GM20000 (cell line): ENCODE results near the gene ZNF804B.

Experiments
- DNase-seq: peaks from one replicate; pipeline ENCODE4 v3.0.0; 2012; ENCODE audit warnings: low spot score
- CTCF ChIP-seq: IDR thresholded peaks from 2 replicates; pipeline ENCODE4 v1.5.1; 2012; ENCODE audit warnings: mild to moderate bottlenecking, control low read depth; ENCODE audit errors: extremely low read depth, missing control alignments

Gene ZNF804B

GRCh38 chr7:89238156-89238555 lies 478.7 kb downstream of the ZNF804B start:
- no peak for DNase-seq
- TF ChIP-seq CTCF = no peak

DNA sequence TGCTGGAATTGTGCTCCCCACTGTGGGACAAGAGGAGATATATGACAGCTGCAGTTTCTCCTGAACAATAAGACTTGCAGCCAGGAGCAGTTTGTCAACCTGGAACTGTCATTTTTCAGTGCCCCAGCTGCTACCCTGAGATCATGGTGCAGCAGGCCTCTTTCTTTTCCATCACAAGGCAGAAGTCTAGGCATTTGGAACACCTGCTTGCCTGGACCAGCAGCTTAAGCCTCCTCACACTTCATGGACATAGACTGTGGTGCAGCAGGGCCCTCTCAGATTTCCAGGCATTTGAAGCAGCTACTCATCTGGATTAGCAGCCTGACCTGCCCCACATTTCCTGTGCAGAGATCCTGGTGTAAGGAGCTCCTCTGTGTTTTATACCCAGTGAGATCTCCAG lies 486.7 kb downstream of the ZNF804B start:
- no peak for DNase-seq
- no peak for TF ChIP-seq CTCF

DNA sequence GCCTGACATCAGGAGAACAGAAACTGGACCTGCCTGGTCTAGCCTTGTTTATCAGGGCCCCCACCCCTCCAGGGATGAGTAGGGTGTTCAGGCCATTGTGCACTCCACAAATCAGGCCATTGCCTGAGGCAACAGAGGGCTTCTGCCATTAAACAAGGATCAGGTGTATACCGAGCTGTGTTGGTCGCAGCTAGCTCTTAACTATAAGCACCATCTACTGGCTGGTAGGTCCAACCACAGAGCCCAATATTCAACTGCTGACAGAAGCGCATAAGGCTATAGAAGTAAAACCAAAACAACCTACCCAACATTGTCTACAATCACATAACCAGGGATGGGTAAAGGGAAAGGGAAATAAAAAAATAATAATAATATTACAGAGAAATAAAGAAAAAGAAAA lies 487.7 kb downstream of the ZNF804B start:
- TF ChIP-seq CTCF = no peak
- no peak for DNase-seq

- no peak for TF ChIP-seq CTCF
- DNase-seq = no peak
Observed at GRCh38 chr7:89259085-89259484, 499.6 kb downstream of the ZNF804B start.

DNA sequence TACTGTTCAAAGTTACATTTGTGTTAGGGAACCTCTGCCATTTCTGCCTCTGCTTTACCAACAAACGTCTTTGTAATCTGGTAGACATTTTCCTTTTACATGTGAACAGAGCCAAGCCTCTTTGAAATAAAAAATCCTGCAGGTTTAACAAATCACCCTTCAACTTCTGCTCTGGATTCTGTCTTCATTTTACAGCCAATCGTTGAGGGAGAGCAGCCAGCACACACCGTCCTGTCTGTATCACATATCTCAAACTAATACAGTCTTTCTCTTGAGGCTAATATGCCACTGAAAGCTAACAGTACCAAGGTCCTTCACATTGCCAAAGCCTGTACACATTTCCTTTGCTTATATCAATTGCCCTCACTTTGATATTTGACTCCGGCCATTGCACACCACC lies 504.6 kb downstream of the ZNF804B start:
- no peak for TF ChIP-seq CTCF
- no peak for DNase-seq

DNA sequence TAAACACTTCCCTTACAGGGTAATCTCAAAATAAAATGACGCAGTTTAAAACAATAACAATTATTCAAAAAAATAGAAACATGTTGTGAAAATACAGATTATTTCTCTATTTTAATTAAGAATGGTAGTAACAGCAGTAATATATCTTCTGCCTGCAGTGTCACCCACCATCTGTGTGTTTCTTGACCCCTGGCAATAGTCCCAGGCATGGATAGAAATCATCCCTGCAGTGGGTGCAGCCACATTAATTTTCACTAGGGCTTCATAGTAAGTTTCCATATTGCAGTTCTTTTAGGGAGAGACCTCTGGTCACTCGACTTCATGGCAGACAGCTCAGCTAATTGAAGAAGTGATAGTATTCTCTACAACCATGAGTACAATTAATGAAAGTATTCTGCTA lies 506.1 kb downstream of the ZNF804B start:
- no peak for TF ChIP-seq CTCF
- no peak for DNase-seq

DNA sequence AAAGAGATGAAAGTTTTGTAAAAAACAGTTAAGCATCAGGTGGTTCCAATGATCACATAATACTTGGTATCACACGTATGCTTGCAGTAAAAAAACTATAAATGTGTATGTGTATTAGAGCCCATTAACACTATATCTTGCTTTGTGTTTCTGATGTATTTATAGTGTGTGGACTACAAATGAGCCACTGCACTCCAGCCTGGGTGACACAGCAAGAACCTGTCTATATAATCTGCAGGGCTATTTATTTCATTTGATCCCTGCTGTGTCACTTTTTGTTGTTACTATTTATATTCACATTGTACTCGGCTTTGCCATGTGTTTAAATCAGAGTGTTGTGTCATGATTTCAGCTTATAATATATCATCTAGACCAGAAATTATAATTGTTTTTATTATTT lies 523.8 kb downstream of the ZNF804B start:
- DNase-seq = no peak
- TF ChIP-seq CTCF = no peak

DNA sequence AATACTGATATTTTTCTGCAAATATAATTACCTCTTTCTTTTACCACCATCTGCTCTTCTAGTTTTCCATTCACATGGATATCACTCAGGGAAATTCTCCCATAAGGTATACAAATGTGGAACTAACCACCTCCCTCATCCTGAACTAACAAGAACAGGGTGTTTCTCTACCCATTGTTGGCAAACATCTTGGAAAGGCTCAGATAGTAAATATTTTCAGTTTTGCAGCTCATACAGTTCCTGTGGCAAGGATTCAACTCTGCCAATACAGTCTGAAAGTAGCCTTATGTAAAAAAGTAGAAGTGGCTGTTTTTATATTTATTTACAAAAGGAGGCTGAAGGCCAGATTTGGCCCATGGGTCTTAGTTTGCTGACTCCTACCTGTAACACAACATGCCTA lies 549.0 kb downstream of the ZNF804B start:
- no peak for DNase-seq
- TF ChIP-seq CTCF = no peak
